Hypothalamus (tissue), 51 donors: ENCODE data around the gene BLTP3B.

Experiments used
- DNase-seq, 51 donors: peaks; one replicate each; lab custom pipeline; 2025; lab: John Stamatoyannopoulos, UW

The BLTP3B gene

GRCh38 chr12:100120355-100120754 is 22.3 kb downstream of the BLTP3B start:
- no peak for DNase-seq

- no peak for DNase-seq
Observed at GRCh38 chr12:100115291-100115690, 27.4 kb downstream of the BLTP3B start.

DNA sequence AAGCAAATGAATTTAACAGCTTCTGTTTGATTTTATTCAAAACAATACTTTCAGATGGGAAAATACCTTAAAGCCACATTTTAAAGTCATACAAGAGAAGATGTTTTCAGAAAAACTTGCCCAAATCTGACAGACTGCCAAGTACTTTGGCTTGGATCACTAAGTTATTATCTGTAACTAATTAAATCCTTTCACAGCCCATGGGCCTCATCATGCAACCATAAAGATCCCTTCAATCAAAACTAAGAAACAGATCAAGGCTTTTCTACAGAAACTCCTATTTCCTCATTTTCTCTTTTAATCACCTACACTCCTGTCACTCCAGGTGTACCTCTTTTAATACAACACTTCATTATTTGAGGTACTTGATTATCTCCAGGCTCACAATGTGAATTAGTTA is 28.1 kb downstream of the BLTP3B start:
- no peak for DNase-seq

DNA sequence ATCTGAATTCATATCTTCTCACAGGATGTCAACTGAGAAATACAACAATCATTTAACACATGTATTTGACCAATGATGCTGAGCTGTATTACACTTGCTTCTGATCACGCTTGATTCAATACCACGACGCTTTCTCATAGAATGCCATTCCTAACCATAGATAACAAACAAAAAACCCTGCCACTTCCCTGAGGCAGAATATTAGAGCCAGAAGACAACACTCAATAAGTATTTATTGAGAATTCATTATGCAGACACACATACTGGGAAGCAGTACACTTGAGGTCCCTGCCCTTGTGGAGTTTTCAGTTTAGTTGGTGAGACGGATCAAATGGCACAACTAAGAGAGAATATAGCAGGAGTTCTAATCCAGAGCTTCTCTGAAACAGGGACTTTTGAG is 32.4 kb downstream of the BLTP3B start:
- no peak for DNase-seq

DNA sequence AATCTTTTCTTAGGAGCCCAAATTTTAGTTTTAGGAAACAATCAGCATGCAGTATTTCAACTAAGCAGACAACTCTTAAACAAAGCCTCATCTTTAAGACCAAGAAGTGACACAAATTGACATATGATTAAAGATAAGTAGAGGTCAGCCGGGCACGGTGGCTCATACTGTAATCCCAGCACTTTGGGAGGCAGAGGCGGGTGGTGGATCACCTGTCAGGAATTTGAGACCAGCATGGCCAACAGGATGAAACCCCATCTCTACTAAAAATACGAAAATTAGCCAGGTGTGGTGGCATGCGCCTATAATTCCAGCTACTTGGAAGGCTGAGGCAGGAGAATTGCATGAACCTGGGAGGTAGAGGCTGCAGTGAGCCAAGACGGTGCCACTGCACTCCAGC is 35.8 kb downstream of the BLTP3B start:
- no peak for DNase-seq

DNA sequence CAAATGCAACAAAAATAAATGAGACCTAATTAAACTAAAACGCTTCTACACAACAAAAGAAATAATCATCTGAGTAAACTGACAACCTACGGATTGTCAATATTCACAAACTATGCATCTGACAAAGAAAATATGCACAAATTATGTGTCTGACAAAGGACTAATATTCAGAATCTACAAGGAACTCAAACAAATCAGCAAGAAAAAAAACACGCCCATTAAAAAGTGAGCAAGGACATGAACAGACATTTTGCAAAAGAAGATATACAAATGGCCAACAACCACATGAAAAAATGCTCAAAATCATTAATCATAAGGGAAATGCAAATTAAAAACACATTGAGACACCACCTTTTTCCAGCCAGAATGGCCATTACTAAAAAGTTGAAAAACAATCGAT is 37.0 kb downstream of the BLTP3B start:
- no peak for DNase-seq

GRCh38 chr12:100101000-100101399 is 41.7 kb downstream of the BLTP3B start:
- DNase-seq: no peak
